ENCODE results near the gene PLEKHO2. TPM values are rescaled to one million over a fixed set of nuclear protein-coding genes. Genes with fewer than 3 reads are reported as not detected.

Gene PLEKHO2
- total RNA-seq, 4 donors from 2014 or later: 53.0 to 86.6 (median 58.4) TPM

DNA sequence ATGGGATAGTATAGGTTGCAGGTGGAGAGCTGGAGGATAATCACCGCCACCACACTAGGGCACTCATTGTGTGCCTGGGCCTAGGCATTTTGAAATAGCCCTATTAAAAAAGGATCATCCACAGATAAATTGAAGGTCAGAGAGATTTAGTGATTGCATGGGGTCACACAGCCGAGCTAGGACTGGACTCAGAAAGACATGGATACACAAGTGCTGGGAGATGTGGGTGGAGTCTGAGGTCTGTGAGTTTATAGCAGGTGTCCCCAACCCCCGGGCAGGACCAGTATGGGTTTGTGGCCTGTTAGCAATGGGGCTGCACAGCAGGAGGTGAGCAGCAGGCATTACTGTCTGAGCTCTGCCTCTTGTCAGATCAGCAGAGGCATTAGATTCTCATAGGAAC lies 64.7 kb downstream of the PLEKHO2 start:
- ATAC-seq (ENCODE audit: low FRiP score) (no peak), DNase-seq (ENCODE audit: low spot score) (no peak)
- TF ChIP-seq, protein P1, sequence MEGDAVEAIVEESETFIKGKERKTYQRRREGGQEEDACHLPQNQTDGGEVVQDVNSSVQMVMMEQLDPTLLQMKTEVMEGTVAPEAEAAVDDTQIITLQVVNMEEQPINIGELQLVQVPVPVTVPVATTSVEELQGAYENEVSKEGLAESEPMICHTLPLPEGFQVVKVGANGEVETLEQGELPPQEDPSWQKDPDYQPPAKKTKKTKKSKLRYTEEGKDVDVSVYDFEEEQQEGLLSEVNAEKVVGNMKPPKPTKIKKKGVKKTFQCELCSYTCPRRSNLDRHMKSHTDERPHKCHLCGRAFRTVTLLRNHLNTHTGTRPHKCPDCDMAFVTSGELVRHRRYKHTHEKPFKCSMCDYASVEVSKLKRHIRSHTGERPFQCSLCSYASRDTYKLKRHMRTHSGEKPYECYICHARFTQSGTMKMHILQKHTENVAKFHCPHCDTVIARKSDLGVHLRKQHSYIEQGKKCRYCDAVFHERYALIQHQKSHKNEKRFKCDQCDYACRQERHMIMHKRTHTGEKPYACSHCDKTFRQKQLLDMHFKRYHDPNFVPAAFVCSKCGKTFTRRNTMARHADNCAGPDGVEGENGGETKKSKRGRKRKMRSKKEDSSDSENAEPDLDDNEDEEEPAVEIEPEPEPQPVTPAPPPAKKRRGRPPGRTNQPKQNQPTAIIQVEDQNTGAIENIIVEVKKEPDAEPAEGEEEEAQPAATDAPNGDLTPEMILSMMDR (IDR thresholded peaks at IDR 0.05): no peak

DNA sequence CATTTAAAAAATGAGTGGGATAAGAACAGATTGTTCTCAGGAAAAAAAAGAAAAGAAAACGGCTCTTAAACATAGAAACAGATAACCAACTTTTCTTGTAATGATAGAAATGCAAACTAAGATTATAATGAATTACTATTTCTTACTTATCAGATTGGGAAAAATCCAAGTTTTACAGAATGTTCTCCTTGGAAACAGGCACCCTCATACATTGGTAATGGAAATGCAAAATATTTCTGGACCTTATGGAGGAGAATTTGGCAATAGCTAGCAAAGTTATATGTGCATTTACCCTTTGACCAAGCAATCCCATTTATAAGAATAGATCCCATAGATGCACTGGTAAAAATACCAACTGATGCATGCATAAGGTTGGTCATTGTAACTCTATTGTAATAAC lies 66.3 kb downstream of the PLEKHO2 start:
- ATAC-seq (ENCODE audit: low FRiP score) (no peak), DNase-seq (ENCODE audit: low spot score) (no peak)
- TF ChIP-seq, protein P1 (IDR thresholded peaks at IDR 0.05): no peak

DNA sequence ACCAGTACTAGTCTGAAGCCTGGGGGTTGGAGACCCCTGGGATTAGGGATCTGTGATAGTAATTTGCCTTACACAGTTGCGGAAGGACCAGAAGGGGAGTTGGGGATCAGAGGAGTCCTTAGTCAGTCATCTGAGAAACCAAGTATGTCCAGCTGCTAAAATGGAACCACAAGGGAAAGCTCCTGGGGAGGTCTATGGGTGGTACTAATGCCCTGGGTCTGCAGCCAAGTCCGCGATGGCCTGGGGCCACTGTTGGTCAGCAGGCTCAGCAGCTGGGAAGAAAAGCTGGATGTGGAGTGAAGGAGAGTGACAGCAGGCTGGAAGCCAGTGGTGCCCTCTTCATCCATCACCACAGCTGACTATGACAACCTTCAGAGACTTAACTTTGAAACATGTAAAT lies 67.8 kb downstream of the PLEKHO2 start:
- TF ChIP-seq, protein P1 (IDR thresholded peaks at IDR 0.05): no peak
- no peak for DNase-seq (ENCODE audit: low spot score)
- no peak for ATAC-seq (ENCODE audit: low FRiP score)

DNA sequence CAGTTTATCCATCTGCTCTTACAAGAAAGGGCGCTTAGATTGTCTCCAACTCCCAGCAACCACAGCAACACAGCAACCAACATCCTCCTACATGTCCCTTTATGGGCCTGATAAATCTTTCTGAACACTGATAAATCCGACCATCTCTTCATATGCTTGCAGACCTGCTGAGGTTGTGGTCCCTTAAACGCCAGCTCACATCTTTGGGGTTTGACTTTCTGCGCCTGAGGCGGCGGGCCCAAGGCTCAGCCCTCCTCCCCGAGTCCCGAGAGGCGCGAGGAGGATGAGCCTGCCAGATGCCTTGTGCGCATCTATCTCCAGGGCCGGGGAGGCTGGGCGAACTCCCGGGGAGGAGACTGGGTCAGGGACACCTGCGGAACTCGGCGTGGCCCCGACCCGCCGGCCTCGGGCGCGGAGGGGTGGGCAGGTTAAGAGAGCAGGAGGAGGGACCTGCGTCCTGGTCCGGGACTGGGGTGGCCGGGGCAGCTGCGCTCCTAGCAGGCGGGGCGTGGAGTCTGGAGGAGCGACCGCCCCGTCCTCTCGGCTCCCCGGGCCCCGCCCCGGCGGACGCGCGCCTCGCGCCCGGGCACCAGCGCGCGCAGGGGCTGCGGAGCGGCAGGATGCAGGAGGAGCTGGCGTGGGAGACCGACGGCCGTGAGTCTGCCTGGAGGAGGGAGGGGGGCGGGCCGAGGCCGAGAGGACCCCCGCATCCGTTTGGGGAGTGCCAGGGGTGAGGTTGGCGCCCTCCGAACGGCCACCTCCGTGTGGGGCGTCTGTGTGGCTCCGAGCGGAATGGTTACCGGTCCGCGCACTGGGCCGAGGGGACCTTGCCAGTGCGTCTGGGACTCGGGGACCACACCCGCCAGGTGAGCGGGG lies 69.8 kb downstream of the PLEKHO2 start, which contains the start of gene ANKDD1A:
Gene ANKDD1A (plus strand): TSS at position 592 of the 876 bp plus-strand sequence. CDS start 29 bp downstream, at position 621.
- ATAC-seq (ENCODE audit: low FRiP score) (peak; percentile 85), DNase-seq (ENCODE audit: low spot score) (no peak)
- TF ChIP-seq, protein P1 (IDR thresholded peaks at IDR 0.05): no peak

DNA sequence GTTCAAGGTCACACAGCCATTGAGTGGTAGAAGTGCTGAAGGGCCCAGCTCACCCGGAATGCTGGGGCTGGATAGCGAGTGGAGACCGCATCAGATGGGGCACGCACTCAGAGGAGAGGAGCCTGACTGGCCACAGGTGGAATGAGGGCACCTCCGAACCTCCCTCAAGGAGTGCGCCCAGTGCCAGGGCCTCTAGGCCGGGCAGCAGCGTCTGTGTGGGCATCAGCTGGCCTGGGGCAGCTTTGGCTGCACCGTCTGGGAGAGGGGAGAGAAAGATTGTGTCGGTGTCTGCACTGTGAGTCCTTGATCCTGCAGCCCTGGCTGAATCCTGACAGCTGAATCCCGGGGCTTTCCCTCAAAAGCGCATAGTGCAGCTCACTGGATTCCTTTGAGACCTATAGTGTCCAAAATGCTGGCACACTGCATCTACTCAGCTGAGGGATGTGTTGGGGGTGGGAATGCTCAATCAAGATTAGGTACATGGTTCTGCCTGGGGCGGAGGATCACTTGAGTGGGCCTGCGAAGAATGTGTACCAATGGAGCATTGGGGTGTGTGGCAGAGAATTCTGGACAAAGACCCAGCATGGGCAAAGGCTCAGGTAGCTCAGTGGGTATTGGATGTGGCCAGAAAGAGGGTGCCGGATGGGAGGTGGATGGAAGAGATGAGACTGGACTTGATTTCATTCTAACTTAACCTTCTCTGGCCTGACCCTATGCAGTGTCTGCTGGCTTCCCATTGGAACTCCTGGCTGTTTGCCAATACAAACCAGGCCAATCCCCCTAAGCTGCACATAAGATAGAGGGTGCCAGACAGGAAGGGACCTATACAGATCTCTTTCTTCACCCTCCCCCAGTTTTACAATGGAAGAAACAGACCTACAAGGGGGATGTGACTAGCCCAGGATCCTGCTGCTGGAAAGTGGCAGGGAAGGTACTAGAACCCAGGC lies 70.9 kb downstream of the PLEKHO2 start:
- ATAC-seq (ENCODE audit: low FRiP score): no peak
- no peak for DNase-seq (ENCODE audit: low spot score)
- TF ChIP-seq, protein P1 (IDR thresholded peaks at IDR 0.05): no peak

DNA sequence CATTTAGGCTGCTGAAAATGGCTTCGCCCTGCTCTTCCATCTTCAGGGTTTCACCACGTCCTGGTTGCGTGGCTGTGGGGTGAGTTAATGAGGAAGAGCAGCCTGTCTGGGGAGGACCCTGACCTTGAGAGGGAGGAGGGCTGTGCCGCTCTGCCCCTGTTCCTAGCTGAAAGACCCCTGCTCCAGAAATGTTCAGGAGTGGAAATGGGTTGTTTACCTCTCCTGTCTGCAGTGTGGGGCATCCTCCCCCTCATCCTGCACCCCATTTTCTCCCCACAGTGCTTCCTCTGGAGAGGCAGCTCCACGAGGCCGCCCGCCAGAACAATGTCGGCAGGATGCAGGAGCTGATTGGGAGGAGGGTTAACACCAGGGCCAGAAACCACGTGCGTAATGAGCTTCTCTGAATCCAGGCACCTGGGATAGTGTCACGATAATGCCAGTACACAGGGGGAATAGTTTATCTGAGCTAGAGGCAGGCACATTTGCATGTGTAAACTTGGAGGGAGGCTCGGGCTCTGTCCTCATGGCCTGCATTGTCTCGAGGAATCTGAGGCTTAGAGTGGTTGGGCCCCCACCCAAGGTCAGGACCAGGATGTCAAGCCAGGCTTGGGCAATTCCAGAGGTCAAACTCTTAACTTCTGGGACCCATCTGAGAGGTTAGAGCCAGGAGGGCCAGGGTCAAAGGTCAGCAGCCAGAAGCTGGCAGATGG lies 74.0 kb downstream of the PLEKHO2 start:
- TF ChIP-seq, protein P1 (IDR thresholded peaks at IDR 0.05): no peak
- ATAC-seq (ENCODE audit: low FRiP score): no peak
- DNase-seq (ENCODE audit: low spot score): no peak
